HepG2 (cell line): ENCODE data around the gene CCDC157. TPM values are rescaled to one million over a fixed set of nuclear protein-coding genes. Genes with fewer than 3 reads are reported as not detected.

Experiments used
- ADNP ChIP-seq: sonication (generic); formaldehyde crosslinking; IDR thresholded peaks from 2 replicates; pipeline ENCODE4 v1.4.0; 2020; ENCODE audit warnings: missing genetic modification reagents
- ARID2 ChIP-seq: sonication (generic); formaldehyde crosslinking; IDR thresholded peaks from 2 replicates; pipeline ENCODE4 v1.8.1; 2022; ENCODE audit warnings: mild to moderate bottlenecking, missing genetic modification reagents, borderline replicate concordance
- CHCHD3 ChIP-seq: sonication (generic); formaldehyde crosslinking; IDR thresholded peaks from 2 replicates; pipeline ENCODE4 v1.8.0; 2022; ENCODE audit warnings: mild to moderate bottlenecking, missing genetic modification reagents, moderate library complexity
- DMAP1 ChIP-seq: IDR thresholded peaks from 2 replicates; pipeline ENCODE4 v1.6.1; 2016
- FOXA3 ChIP-seq: IDR thresholded peaks from 2 replicates; pipeline ENCODE4 v1.6.1; 2016; ENCODE audit warnings: missing genetic modification reagents, missing compliant biosample characterization
- FOXO1 ChIP-seq: sonication (generic); formaldehyde crosslinking; IDR thresholded peaks from 2 replicates; pipeline ENCODE4 v1.4.0; 2020; ENCODE audit warnings: missing genetic modification reagents
- HOXA3 ChIP-seq: sonication (generic); formaldehyde crosslinking; IDR thresholded peaks from 2 replicates; pipeline ENCODE4 v1.5.0; 2020; ENCODE audit warnings: missing genetic modification reagents
- MIXL1 ChIP-seq: IDR thresholded peaks from 2 replicates; pipeline ENCODE4 v1.6.1; 2016
- MTF2 ChIP-seq: sonication (generic); formaldehyde crosslinking; IDR thresholded peaks from 2 replicates; pipeline ENCODE4 v1.5.0; 2020; ENCODE audit warnings: missing genetic modification reagents, borderline replicate concordance
- NCOR1 ChIP-seq: fragments of 200-600 bp; sonication (generic); IDR thresholded peaks from 2 replicates; pipeline ENCODE4 v1.7.0; 2017; ENCODE audit warnings: antibody characterized with exemption, low read length, borderline replicate concordance
- NFKB2 ChIP-seq: sonication (generic); formaldehyde crosslinking; IDR thresholded peaks from 2 replicates; pipeline ENCODE4 v1.4.0; 2020; ENCODE audit warnings: missing genetic modification reagents, borderline replicate concordance
- SALL1 ChIP-seq: sonication (generic); formaldehyde crosslinking; IDR thresholded peaks from 2 replicates; pipeline ENCODE4 v1.8.0; 2022; ENCODE audit warnings: mild to moderate bottlenecking, missing genetic modification reagents
- SP5 ChIP-seq: IDR thresholded peaks from 2 replicates; pipeline ENCODE4 v1.6.1; 2016; ENCODE audit warnings: low read depth, borderline replicate concordance
- ZFP36 ChIP-seq: fragments of 150-350 bp; IDR thresholded peaks from 2 replicates; pipeline ENCODE4 v1.6.1; 2018; ENCODE audit warnings: borderline replicate concordance, low read length, low read depth; ENCODE audit not compliant: partially characterized antibody
- ZMYM4 ChIP-seq: sonication (generic); formaldehyde crosslinking; IDR thresholded peaks from 2 replicates; pipeline ENCODE4 v1.8.1; 2023; ENCODE audit warnings: mild to moderate bottlenecking, missing genetic modification reagents
- ZNF180 ChIP-seq: sonication (generic); formaldehyde crosslinking; IDR thresholded peaks from 2 replicates; pipeline ENCODE4 v1.4.0; 2020; ENCODE audit warnings: low read depth, missing genetic modification reagents, borderline replicate concordance
- ZNF335 ChIP-seq: sonication (generic); formaldehyde crosslinking; IDR thresholded peaks from 2 replicates; pipeline ENCODE4 v1.4.0; 2020; ENCODE audit warnings: missing genetic modification reagents
- ZNF709 ChIP-seq: sonication (generic); formaldehyde crosslinking; IDR thresholded peaks from 2 replicates; pipeline ENCODE4 v1.5.0; 2020; ENCODE audit warnings: mild to moderate bottlenecking, missing genetic modification reagents
- ZZZ3 ChIP-seq: sonication (generic); formaldehyde crosslinking; IDR thresholded peaks from 2 replicates; pipeline ENCODE4 v1.4.0; 2020; ENCODE audit warnings: missing genetic modification reagents, mild to moderate bottlenecking, borderline replicate concordance
- polyA plus RNA-seq, 8 experiments: library from polyadenylated mRNA; depleted of rRNA in 3 of 8; stranded (reverse) in 7 of 8; unstranded in 1 of 8; fragments of >200 nt; fragmentation: Illumina TruSeq in 4 of 8; extraction: Trizol in 4 of 8; gene quantifications; 2 replicates each; pipeline versions ENCODE4 v1.2.1 to v1.2.3, GENCODE V29; 2011 to 2016; ENCODE audit warnings: low read depth in 4 of 8, missing spikeins in 1 of 8, mixed read lengths in 1 of 8; ENCODE audit not compliant: insufficient read depth in 1 of 8
- total RNA-seq, 5 experiments: library from RNA; depleted of rRNA; stranded (reverse); fragments of >200 nt; fragmentation: Illumina TruSeq; extraction: Trizol; gene quantifications; 2 replicates each; pipeline ENCODE4 v1.2.3, GENCODE V29; 2016; ENCODE audit warnings: low read depth in 1 of 5
- TF ChIP-seq, protein P1 (sequence below): IDR thresholded peaks from 2 replicates; pipeline ENCODE4 v1.6.1; 2016; ENCODE audit warnings: missing compliant biosample characterization, missing genetic modification reagents, borderline replicate concordance
- TF ChIP-seq, protein P2 (sequence below): sonication (generic); formaldehyde crosslinking; IDR thresholded peaks from 2 replicates; pipeline ENCODE4 v1.5.0; 2020; ENCODE audit warnings: missing genetic modification reagents
- TF ChIP-seq, protein P3 (sequence below): sonication (generic); formaldehyde crosslinking; IDR thresholded peaks from 2 replicates; pipeline ENCODE4 v1.8.0; 2022; ENCODE audit warnings: mild to moderate bottlenecking, missing genetic modification reagents, moderate library complexity
- TF ChIP-seq, protein P4 (sequence below): sonication (generic); formaldehyde crosslinking; IDR thresholded peaks from 2 replicates; pipeline ENCODE4 v1.5.0; 2020; ENCODE audit warnings: mild to moderate bottlenecking, missing genetic modification reagents
- TF ChIP-seq, protein P5 (sequence below): sonication (generic); formaldehyde crosslinking; IDR thresholded peaks from 2 replicates; pipeline ENCODE4 v1.5.1; 2020; ENCODE audit warnings: missing genetic modification reagents, mild to moderate bottlenecking, borderline replicate concordance

The CCDC157 gene
- total and polyA plus RNA-seq, 2 of the 13 experiments (the other 11 are each of a cell fraction or from before 2014, with no cell fraction given): 1.4 to 1.6 TPM

DNA sequence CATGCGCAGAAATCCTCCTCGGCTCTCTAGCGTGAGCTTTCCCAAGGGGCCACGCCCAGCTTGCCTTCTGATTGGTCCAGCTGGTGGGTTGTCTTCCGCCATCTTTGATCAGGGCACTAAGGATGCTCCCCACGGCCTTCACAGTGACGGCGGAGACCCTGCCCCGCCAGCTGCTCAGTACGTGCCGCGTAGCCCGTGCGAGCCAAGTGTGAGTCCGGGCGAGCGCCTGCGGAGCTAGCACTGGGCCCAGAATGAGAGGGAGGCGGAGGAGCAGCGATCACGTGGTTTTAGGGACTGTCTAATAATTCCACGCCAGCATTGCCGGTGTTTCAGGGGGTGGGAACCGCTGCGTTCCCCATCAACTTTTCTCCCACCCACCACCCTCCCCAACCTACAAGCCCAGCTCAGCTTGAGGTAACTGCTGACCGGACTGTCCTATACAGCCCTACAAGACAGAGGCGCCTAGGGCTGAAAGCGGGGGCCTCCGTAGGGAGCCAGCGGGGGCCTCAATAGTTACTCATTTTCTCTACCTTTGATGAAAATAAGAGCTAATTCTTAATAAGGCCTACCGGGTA lies 67.2 kb downstream of the CCDC157 start (continued):
- TF ChIP-seq, protein P1, sequence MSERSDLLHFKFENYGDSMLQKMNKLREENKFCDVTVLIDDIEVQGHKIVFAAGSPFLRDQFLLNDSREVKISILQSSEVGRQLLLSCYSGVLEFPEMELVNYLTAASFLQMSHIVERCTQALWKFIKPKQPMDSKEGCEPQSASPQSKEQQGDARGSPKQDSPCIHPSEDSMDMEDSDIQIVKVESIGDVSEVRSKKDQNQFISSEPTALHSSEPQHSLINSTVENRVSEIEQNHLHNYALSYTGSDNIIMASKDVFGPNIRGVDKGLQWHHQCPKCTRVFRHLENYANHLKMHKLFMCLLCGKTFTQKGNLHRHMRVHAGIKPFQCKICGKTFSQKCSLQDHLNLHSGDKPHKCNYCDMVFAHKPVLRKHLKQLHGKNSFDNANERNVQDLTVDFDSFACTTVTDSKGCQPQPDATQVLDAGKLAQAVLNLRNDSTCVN (CRISPR knock-in tag): peak; percentile 45; the same call in 1 of the 2 replicates
- peak; percentile 17; the same call in 1 of the 2 replicates for TF ChIP-seq ZZZ3 (CRISPR knock-in tag)
- TF ChIP-seq SP5 (CRISPR knock-in tag): peak; percentile 90
- peak; percentile 74; the same call in 1 of the 2 replicates for TF ChIP-seq NFKB2 (CRISPR knock-in tag)
- peak; percentile 73; the same call in 1 of the 2 replicates for TF ChIP-seq MIXL1 (CRISPR knock-in tag)
- TF ChIP-seq FOXO1 (CRISPR knock-in tag): no peak; the same call in 1 of the 2 replicates
- peak; percentile 73 for TF ChIP-seq ZMYM4 (CRISPR knock-in tag)
- no peak for TF ChIP-seq ADNP (CRISPR knock-in tag)
- peak; percentile 34; the same call in 1 of the 2 replicates for TF ChIP-seq NCOR1
- TF ChIP-seq FOXA3: peak; percentile 61; the same call in 1 of the 2 replicates
- TF ChIP-seq ZFP36: no peak
- TF ChIP-seq ARID2: no peak
- peak; percentile 79 for TF ChIP-seq DMAP1 (CRISPR knock-in tag)
- TF ChIP-seq, protein P2, sequence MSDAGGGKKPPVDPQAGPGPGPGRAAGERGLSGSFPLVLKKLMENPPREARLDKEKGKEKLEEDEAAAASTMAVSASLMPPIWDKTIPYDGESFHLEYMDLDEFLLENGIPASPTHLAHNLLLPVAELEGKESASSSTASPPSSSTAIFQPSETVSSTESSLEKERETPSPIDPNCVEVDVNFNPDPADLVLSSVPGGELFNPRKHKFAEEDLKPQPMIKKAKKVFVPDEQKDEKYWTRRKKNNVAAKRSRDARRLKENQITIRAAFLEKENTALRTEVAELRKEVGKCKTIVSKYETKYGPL: no peak
- TF ChIP-seq, protein P3, sequence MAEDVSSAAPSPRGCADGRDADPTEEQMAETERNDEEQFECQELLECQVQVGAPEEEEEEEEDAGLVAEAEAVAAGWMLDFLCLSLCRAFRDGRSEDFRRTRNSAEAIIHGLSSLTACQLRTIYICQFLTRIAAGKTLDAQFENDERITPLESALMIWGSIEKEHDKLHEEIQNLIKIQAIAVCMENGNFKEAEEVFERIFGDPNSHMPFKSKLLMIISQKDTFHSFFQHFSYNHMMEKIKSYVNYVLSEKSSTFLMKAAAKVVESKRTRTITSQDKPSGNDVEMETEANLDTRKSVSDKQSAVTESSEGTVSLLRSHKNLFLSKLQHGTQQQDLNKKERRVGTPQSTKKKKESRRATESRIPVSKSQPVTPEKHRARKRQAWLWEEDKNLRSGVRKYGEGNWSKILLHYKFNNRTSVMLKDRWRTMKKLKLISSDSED (CRISPR knock-in tag): no peak
- TF ChIP-seq ZNF335 (CRISPR knock-in tag): peak; percentile 97; the same call in 1 of the 2 replicates
- TF ChIP-seq MTF2 (CRISPR knock-in tag): no peak
- no peak for TF ChIP-seq ZNF709 (CRISPR knock-in tag)
- TF ChIP-seq, protein P4, sequence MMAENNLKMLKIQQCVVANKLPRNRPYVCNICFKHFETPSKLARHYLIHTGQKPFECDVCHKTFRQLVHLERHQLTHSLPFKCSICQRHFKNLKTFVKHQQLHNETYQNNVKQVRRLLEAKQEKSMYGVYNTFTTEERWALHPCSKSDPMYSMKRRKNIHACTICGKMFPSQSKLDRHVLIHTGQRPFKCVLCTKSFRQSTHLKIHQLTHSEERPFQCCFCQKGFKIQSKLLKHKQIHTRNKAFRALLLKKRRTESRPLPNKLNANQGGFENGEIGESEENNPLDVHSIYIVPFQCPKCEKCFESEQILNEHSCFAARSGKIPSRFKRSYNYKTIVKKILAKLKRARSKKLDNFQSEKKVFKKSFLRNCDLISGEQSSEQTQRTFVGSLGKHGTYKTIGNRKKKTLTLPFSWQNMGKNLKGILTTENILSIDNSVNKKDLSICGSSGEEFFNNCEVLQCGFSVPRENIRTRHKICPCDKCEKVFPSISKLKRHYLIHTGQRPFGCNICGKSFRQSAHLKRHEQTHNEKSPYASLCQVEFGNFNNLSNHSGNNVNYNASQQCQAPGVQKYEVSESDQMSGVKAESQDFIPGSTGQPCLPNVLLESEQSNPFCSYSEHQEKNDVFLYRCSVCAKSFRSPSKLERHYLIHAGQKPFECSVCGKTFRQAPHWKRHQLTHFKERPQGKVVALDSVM: no peak
- peak; percentile 97 for TF ChIP-seq HOXA3 (CRISPR knock-in tag)
- TF ChIP-seq SALL1 (CRISPR knock-in tag): peak; percentile 84
- TF ChIP-seq ZNF180 (CRISPR knock-in tag): no peak
- TF ChIP-seq, protein P5, sequence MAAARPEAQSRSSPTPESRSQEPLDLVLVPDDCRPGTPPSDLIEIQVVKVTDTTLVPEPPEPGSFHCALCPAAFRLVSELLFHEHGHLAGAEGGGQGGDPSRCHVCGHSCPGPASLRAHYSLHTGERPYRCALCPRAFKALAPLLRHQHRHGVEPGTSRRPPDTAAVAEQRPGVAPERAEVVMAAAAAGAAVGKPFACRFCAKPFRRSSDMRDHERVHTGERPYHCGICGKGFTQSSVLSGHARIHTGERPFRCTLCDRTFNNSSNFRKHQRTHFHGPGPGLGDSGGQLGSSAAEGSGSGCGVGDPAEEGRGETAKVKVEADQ: peak; percentile 82; the same call in 1 of the 2 replicates
- TF ChIP-seq CHCHD3: no peak
